C4-2B (cell line): ENCODE measurements around the gene GGCX.

Experiments
- CTCF ChIP-seq: fragments of 450-650 bp; conservative IDR thresholded peaks from 2 replicates; pipeline ENCODE4 v1.5.1; 2017; ENCODE audit warnings: mild to moderate bottlenecking
- ZFX ChIP-seq: fragments of 450-650 bp; IDR thresholded peaks from 2 replicates; pipeline ENCODE4 v1.6.1; 2017

- TF ChIP-seq CTCF (no peak), ZFX (no peak)
Measured at GRCh38 chr2:85523903-85524335, 37.4 kb downstream of the GGCX start.
